LNCaP clone FGC (cell line): ENCODE data around the gene NIT1.
"Not testable (repeated sequence)": the region's sequence is repeated elsewhere in the genome, so short reads cannot be mapped to it uniquely, and the experiment has no call there.

Experiments
- DNase-seq: peaks from one replicate; pipeline ENCODE4 v3.0.0-alpha.2; 2011; ENCODE audit warnings: low read depth
- H3K4me3 ChIP-seq: 2 replicates; pipeline ENCODE4 v1.5.1; 2011; ENCODE audit warnings: mild to moderate bottlenecking, low read depth, low read length, control low read depth
- CTCF ChIP-seq: IDR thresholded peaks from 2 replicates; pipeline ENCODE4 v1.5.1; 2012; ENCODE audit warnings: mild to moderate bottlenecking; ENCODE audit not compliant: control insufficient read depth, insufficient read depth; ENCODE audit errors: extremely low read depth

The NIT1 gene

GRCh38 chr1:161114556-161114955, 3.3 kb upstream of the NIT1 start:
- TF ChIP-seq CTCF, result no peak
- no peak overlapping the region for H3K4me3 ChIP-seq

GRCh38 chr1:161115132-161115711, 2.7 kb upstream of the NIT1 start:
- H3K4me3 ChIP-seq, result no peak overlapping the region
- no peak for DNase-seq
- no peak for TF ChIP-seq CTCF

More at GRCh38 chr1:161114556-161114955, 3.3 kb upstream of the NIT1 start:
- DNase-seq, result no peak

- not testable (repeated sequence) for DNase-seq, H3K4me3 ChIP-seq
Measured at GRCh38 chr1:161115961-161116360, 1.9 kb upstream of the NIT1 start.

- peak overlapping the region; percentile 100 for H3K4me3 ChIP-seq
- no peak for DNase-seq
- peak; percentile 42 for TF ChIP-seq CTCF
Measured at GRCh38 chr1:161119092-161119903, 1.4 kb downstream of the NIT1 start.

- no peak for DNase-seq
- H3K4me3 ChIP-seq, result no peak overlapping the region
- no peak for TF ChIP-seq CTCF
Measured at GRCh38 chr1:161121042-161121650, 3.2 kb downstream of the NIT1 start.

GRCh38 chr1:161121834-161122233, 3.9 kb downstream of the NIT1 start:
- no peak for DNase-seq
- TF ChIP-seq CTCF, result no peak
- no peak overlapping the region for H3K4me3 ChIP-seq

GRCh38 chr1:161122967-161123366, 5.1 kb downstream of the NIT1 start:
- no peak for DNase-seq
- no peak for TF ChIP-seq CTCF
- H3K4me3 ChIP-seq, result no peak overlapping the region
